Keratinocyte (primary cell): Measurements from ENCODE around the gene ADPRH. TPM values are rescaled to one million over a fixed set of nuclear protein-coding genes. Genes with fewer than 3 reads are reported as not detected.

ENCODE experiments used
- DNase-seq: peaks from one replicate; pipeline ENCODE4 v3.0.0-alpha.2; 2011; ENCODE audit warnings: low read depth, missing footprints, low spot score
- FAIRE-seq: peaks from 2 replicates; lab custom pipeline; 2011; peaks lifted over from hg19 to GRCh38; lab: Jason Lieb, UNC
- H2AFZ ChIP-seq: 2 replicates; pipeline ENCODE4 v1.6.0; 2012; ENCODE audit warnings: low read length, control low read depth, inconsistent platforms; ENCODE audit not compliant: control insufficient read depth
- H3K27ac ChIP-seq: 2 replicates; pipeline ENCODE4 v1.5.1; 2011; ENCODE audit warnings: low read length; ENCODE audit not compliant: control insufficient read depth, insufficient read depth
- H3K27me3 ChIP-seq: 3 replicates; pipeline ENCODE4 v1.6.0; 2011; ENCODE audit warnings: low read length; ENCODE audit not compliant: control insufficient read depth, insufficient read depth; ENCODE audit errors: extremely low read depth
- H3K36me3 ChIP-seq, 2 experiments: 2 replicates in 1 of 2; 3 replicates in 1 of 2; pipeline ENCODE4 v1.5.1; 2011; ENCODE audit warnings: low read length in 2 of 2, mild to moderate bottlenecking in 1 of 2; ENCODE audit not compliant: control insufficient read depth in 2 of 2, insufficient read depth in 2 of 2; ENCODE audit errors: extremely low read depth in 1 of 2
- H3K4me1 ChIP-seq: 3 replicates; pipeline ENCODE4 v1.5.1; 2011; ENCODE audit warnings: low read length; ENCODE audit not compliant: control insufficient read depth, insufficient read depth; ENCODE audit errors: extremely low read depth
- H3K4me2 ChIP-seq: 3 replicates; pipeline ENCODE4 v1.6.0; 2011; ENCODE audit warnings: low read depth, low read length; ENCODE audit not compliant: control insufficient read depth, insufficient read depth; ENCODE audit errors: extremely low read depth
- H3K4me3 ChIP-seq, 3 experiments: fragments of 200-600 bp in 1 of 3; sonication (generic) in 1 of 3; 2 replicates in 2 of 3; 3 replicates in 1 of 3; pipeline ENCODE4 v1.5.1; 2011 to 2016; ENCODE audit warnings: low read length in 3 of 3, mild to moderate bottlenecking in 3 of 3, control low read depth in 2 of 3, inconsistent platforms in 1 of 3, low read depth in 1 of 3, mixed read lengths in 1 of 3, mixed run types in 1 of 3, moderate library complexity in 1 of 3; ENCODE audit not compliant: control insufficient read depth in 2 of 3, insufficient read depth in 2 of 3; ENCODE audit errors: extremely low read depth in 1 of 3
- H3K79me2 ChIP-seq: 2 replicates; pipeline ENCODE4 v1.6.0; 2012; ENCODE audit warnings: low read length; ENCODE audit not compliant: control insufficient read depth, insufficient read depth
- H3K9ac ChIP-seq: 3 replicates; pipeline ENCODE4 v1.6.0; 2011; ENCODE audit warnings: low read length; ENCODE audit not compliant: control insufficient read depth, insufficient read depth; ENCODE audit errors: extremely low read depth
- H3K9me1 ChIP-seq: 3 replicates; pipeline ENCODE4 v1.6.0; 2011; ENCODE audit warnings: low read length; ENCODE audit not compliant: control insufficient read depth, insufficient read depth; ENCODE audit errors: extremely low read depth
- H3K9me3 ChIP-seq: 2 replicates; pipeline ENCODE4 v1.5.1; 2012; ENCODE audit warnings: low read depth, low read length; ENCODE audit not compliant: control insufficient read depth
- H4K20me1 ChIP-seq: 3 replicates; pipeline ENCODE4 v1.6.0; 2011; ENCODE audit warnings: low read length; ENCODE audit not compliant: control insufficient read depth, insufficient read depth; ENCODE audit errors: extremely low read depth
- CTCF ChIP-seq, 3 experiments: IDR thresholded peaks in 1 of 3; conservative IDR thresholded peaks in 1 of 3; optimal IDR thresholded peaks in 1 of 3; 2 replicates in 2 of 3; 3 replicates in 1 of 3; pipeline versions ENCODE3 to v1.5.1; 2011; ENCODE audit warnings: low read length in 3 of 3, mild to moderate bottlenecking in 3 of 3, moderate library complexity in 2 of 3, control low read depth in 1 of 3, inconsistent platforms in 1 of 3; ENCODE audit not compliant: insufficient read depth in 2 of 3; ENCODE audit errors: extremely low read depth in 1 of 3
- EZH2 ChIP-seq: IDR thresholded peaks from one replicate; pipeline ENCODE4 v1.6.1; 2012; ENCODE audit warnings: inconsistent platforms, mild to moderate bottlenecking, low read length, moderate library complexity
- dilution Hi-C: fragments of 300-500 bp; cut with MboI; formaldehyde crosslinking; loops from one replicate; pipeline ENCODE4 v1.7.0; 2020; ENCODE audit warnings: low sequenced_read_pairs; ENCODE audit not compliant: extremely low pct_ligation_motif_present
- polyA plus RNA-seq, 5 experiments: library from polyadenylated mRNA; depleted of rRNA in 3 of 5; stranded (reverse) in 3 of 5; stranded (forward) in 1 of 5; unstranded in 1 of 5; fragments of >200 nt; gene quantifications; 1 replicate in 1 of 5; 2 replicates in 3 of 5; 3 replicates in 1 of 5; pipeline versions ENCODE4 v1.2.1 to v1.2.3, GENCODE V29; 2011 to 2012; ENCODE audit warnings: missing spikeins in 2 of 5, low read depth in 1 of 5, low replicate concordance in 1 of 5

Gene ADPRH
- polyA plus RNA-seq, 1 donor (not counting 4 experiments of a cell fraction or from before 2014, with no cell fraction given): 0.39 TPM

GRCh38 chr3:119609301-119609700 is 30.0 kb downstream of the ADPRH start:
- dilution Hi-C loops: no loop called here
- no peak overlapping the region for H3K4me2 ChIP-seq
- no peaks in the 10 kb centered on the region for H3K9me3 ChIP-seq
- no peak overlapping the region for H3K9ac ChIP-seq
- H3K79me2 ChIP-seq: no peaks in the 10 kb centered on the region
- H3K27me3 ChIP-seq: peaks cover 25% of the 10 kb centered on the region
- H3K36me3 ChIP-seq: no peaks in the 10 kb centered on the region
- no peaks in the 10 kb centered on the region for H3K9me1 ChIP-seq
- H3K4me3 ChIP-seq: no peak overlapping the region
- TF ChIP-seq CTCF (optimal IDR thresholded peaks at IDR 0.05 in 1 of 3, IDR thresholded peaks at IDR 0.05 in 1 of 3, conservative IDR thresholded peaks at IDR 0.05 in 1 of 3; ENCODE audit: extremely low read depth in 1 of 3, insufficient read depth in 2 of 3, low read length in 3 of 3) (no peak), EZH2 (no peak)
- H3K4me1 ChIP-seq: no peaks in the 10 kb centered on the region
- H3K27ac ChIP-seq: no peak overlapping the region
- no peaks in the 10 kb centered on the region for H4K20me1 ChIP-seq
- no peak overlapping the region for H2AFZ ChIP-seq
- FAIRE-seq (no peak), DNase-seq (no peak)

- no peaks in the 10 kb centered on the region for H4K20me1 ChIP-seq
- no peaks in the 10 kb centered on the region for H3K36me3 ChIP-seq
- H3K9me3 ChIP-seq: no peaks in the 10 kb centered on the region
- dilution Hi-C loops: no loop called here
- H3K4me3 ChIP-seq: no peak overlapping the region
- no peak overlapping the region for H3K27ac ChIP-seq
- no peaks in the 10 kb centered on the region for H3K9me1 ChIP-seq
- DNase-seq (no peak), FAIRE-seq (no peak)
- TF ChIP-seq CTCF (optimal IDR thresholded peaks at IDR 0.05 in 1 of 3, IDR thresholded peaks at IDR 0.05 in 1 of 3, conservative IDR thresholded peaks at IDR 0.05 in 1 of 3; ENCODE audit: extremely low read depth in 1 of 3, insufficient read depth in 2 of 3, low read length in 3 of 3): no peak
- no peak for TF ChIP-seq EZH2
- H3K4me2 ChIP-seq: no peak overlapping the region
- H3K9ac ChIP-seq: no peak overlapping the region
- H3K79me2 ChIP-seq: no peaks in the 10 kb centered on the region
- peaks cover 19% of the 10 kb centered on the region for H3K27me3 ChIP-seq
- no peaks in the 10 kb centered on the region for H3K4me1 ChIP-seq
- no peak overlapping the region for H2AFZ ChIP-seq
These were observed 32.4 kb downstream of the ADPRH start for GRCh38 chr3:119611664-119612063.
